ENCODE results near the gene CSRP3. TPM values are rescaled to one million over a fixed set of nuclear protein-coding genes. Genes with fewer than 3 reads are reported as not detected.

CSRP3 gene
- total RNA-seq (2014; rRNA removed; shearing (Covaris generic)): not detected in 2 replicates
- 0.16 TPM in 1 of 2 replicates, not detected in the other for polyA plus RNA-seq (2015; cell fraction: cytosol; rRNA removed)
- polyA plus RNA-seq (2015; cell fraction: nucleus; rRNA removed): not detected in 2 replicates

GRCh38 chr11:19201737-19202605 lies at the start of gene CSRP3:
CSRP3 (minus strand) TSS chr11:19201983; CDS start chr11:19192448, 9,535 bp downstream.
- DNase-seq (ENCODE audit: low read depth): peak; percentile 34

GRCh38 chr11:19251577-19251976 lies 49.8 kb upstream of the CSRP3 start:
- no peak for DNase-seq (ENCODE audit: low read depth)

DNA sequence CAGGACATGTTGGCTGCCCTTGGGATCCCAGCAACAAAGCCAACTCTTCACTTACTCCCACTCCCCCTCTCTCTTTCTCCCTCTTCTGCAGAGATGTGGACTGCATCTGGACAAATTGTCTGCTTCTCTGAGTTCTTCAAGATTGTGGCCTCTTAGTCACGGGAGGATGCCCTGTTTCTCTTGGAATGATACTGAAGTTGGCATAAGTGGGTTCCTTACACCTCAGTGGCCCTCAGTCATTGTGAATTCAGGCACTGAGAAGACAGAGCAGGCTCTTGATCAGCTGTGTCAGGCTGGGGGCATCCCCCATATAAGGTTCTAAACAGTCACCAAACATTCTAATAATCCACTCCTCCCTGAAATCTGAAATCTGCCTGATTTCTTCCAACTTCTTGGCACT lies 45.0 kb upstream of the CSRP3 start:
- DNase-seq (ENCODE audit: low read depth): no peak

GRCh38 chr11:19245351-19245750 lies 43.6 kb upstream of the CSRP3 start:
- DNase-seq (ENCODE audit: low read depth): no peak

GRCh38 chr11:19244621-19245020 lies 42.8 kb upstream of the CSRP3 start:
- DNase-seq (ENCODE audit: low read depth): peak; percentile 60

DNA sequence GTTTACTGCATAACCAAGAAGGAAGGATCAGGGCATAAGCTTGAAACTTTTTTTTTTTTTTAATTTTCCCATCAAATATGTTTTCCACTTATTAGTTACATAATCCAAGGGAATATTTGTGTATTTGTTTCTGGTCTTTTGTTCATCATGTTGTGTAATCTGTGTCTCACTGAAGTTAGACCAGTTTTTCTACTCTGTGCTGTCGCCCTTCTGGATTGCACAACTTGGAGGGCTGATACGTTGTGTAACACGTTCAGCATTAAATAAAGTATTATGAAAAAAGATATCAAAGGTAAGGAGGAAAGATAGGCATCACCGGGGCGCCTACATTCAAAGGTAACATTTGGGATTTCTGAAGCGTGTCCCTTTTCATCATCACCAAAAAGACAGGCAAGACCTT lies 42.3 kb upstream of the CSRP3 start:
- DNase-seq (ENCODE audit: low read depth): no peak

DNA sequence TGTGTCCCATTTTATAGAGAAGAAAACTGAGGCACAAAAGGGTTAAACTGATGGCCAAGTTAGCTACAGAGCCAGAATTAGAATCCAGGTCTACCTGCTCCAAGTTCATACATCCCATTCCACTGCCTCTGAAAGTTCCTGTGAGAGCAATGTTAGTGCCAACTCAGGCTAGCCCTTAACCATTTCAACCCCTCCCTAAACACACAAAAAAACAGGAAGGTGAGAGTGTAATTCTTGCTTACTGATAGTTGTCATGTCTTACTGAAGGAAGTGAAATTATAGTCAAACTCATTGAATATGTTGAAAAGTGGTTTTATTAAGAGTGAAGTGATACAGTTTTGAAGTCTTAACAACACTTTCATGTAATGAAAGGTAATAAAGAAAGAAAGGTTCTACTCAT lies 41.8 kb upstream of the CSRP3 start:
- DNase-seq (ENCODE audit: low read depth): no peak

DNA sequence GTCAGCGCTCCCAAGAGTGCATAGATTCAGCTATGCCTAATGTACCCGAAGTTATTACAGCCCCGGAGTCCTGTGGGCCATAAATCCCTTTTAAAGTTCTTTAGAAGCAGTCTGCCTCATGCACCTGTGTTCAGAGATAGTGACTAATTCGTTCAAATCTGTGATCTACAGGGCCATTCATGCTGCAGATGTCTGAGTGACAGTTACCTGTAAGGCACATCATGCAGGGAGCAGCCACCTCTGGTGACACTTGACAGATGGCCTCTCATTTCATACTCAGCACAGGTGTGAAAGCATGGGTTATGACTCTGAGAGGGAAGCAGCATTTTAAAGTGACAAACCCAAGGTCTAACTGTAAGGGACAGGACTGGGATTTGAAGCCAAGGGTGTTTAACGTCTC lies 41.4 kb upstream of the CSRP3 start:
- no peak for DNase-seq (ENCODE audit: low read depth)

- DNase-seq (ENCODE audit: low read depth): no peak
Measured at GRCh38 chr11:19242179-19242932, 40.6 kb upstream of the CSRP3 start.

DNA sequence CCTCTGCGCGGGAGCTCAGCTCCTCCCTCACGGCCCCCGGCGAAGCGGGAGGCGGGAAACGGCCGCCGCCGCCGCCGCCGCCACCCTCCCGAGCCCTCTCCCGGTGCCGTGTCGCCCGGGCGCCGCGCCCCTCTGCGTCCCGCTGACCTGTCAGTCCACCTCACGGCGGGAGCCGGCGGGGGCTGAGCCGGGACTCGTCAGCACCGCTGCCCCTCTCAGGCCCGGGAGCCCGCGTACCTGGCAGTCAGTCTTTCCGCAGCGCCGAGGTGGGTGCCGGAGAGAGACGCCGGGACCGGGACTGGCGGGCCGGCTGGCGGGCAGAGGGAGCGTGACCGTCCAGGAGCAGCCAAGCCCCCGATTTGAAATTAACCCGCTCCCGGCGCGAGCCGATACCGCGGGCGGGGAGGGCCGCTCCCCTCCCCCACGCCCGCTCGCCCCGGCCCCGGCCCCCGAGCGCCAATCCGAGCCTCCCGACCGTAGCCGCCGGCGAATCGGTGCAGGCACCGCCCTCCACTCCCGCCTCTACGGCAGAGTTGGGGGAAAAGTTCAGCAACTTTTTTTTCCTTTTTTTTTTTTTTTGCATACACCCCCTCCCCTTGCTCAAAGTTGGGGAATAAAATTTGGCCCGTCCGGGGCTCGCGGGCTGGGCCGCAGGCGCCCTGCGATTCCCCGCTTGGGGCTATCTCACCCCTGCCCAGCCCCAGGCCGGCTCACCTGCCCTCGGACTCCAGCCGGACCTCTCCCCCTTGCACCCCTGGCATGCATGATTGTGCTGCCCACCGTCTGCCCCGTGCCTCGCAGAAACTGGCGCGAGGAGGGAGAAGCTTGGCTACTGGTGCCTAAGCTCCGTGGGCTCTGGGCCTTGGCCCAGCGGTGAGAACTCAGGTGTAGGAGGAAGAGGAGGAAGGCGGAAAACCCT lies 39.7 kb upstream of the CSRP3 start:
- no peak for DNase-seq (ENCODE audit: low read depth)

GRCh38 chr11:19240420-19241259 lies 38.9 kb upstream of the CSRP3 start, which contains the start of gene E2F8:
E2F8 (minus strand) TSS chr11:19240945; CDS start chr11:19240121, 824 bp downstream.
- peak; percentile 95 for DNase-seq (ENCODE audit: low read depth)

DNA sequence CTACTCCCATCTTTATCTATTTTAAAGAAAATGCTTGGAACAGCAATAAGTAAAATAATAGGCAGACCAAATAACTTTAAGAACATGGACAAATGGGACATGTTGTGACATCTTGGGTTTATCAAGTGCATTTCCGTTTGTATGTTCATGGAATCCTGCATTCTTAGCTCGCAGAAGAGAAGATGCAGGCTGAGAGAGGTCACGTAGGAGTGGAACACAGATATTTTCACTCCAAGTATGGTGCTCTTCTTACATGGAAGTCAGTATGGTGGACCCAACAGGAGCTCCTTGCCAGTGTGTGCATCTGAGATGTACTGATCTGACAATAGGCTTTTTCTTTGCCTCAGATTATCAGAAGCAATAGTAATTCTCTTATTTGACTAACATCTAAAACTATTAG lies 37.3 kb upstream of the CSRP3 start:
- DNase-seq (ENCODE audit: low read depth): no peak

DNA sequence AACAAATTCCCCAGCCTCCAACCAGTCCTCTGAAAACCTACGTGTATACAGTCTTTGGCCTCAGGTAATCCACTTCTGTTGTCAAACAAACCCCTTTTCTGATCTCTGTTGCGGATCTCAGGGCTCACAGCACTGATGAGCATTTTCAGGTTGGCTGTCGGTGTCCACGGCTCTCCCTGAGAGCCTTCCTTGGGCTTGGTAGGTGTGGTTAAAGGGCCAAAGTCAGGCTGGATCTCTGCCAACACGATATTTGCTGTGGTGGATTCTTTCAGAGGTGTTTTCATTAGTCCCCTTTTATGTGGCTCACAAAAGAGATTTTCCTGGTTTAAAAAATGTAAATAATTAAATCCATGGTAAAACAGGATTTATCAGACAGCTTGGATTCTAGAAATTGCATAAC lies 36.0 kb upstream of the CSRP3 start:
- DNase-seq (ENCODE audit: low read depth): no peak

- no peak for DNase-seq (ENCODE audit: low read depth)
Measured at GRCh38 chr11:19237381-19237780, 35.6 kb upstream of the CSRP3 start.

DNA sequence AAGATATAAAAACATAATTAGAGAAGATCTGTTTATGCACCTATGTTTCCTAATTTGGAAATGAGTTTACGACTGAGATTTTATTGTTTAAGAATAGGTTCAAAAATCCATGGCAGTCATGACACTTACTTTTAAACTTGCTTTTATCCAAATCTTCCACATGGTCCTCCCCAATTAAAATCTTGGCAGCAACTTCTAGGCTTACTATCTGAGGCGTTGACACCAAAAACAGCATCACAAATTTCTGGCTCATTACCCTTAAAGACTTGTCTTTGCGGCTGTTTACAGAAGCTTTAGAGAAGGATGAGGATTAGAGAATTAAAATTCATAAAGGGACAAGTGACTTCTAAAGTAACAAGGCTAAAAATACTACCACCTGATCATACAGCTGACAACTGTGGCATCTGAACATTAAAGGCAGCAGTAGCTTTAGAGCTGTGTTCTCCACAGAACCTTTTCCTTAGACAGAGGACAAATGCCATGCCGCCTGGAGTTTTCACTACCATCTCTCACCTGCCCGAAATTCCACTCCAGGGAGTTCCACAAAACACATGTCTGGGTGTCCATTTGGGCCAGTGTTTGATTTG lies 32.5 kb upstream of the CSRP3 start:
- no peak for DNase-seq (ENCODE audit: low read depth)

- peak; percentile 92 for DNase-seq (ENCODE audit: low read depth)
Measured at GRCh38 chr11:19232910-19233503, 31.2 kb upstream of the CSRP3 start.

DNA sequence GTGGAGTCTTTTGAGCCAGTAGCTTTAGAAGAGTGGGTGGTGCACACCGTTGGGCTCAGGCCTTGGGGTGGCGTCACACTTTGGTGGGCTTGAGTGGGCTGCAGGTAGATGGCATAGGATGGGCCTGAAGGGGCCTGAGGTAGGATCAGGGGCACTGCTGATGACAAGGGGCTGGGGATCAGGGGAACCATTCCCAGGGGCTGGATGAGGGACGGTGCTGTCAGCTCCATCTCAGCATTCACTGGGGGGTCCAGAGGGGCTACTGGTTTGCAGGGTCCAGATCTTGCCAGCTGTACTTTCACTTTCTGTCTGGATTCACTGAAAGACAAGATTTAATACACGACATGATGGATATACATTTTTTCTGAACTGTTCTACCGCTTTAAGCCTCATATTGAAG lies 27.9 kb upstream of the CSRP3 start:
- DNase-seq (ENCODE audit: low read depth): no peak

DNA sequence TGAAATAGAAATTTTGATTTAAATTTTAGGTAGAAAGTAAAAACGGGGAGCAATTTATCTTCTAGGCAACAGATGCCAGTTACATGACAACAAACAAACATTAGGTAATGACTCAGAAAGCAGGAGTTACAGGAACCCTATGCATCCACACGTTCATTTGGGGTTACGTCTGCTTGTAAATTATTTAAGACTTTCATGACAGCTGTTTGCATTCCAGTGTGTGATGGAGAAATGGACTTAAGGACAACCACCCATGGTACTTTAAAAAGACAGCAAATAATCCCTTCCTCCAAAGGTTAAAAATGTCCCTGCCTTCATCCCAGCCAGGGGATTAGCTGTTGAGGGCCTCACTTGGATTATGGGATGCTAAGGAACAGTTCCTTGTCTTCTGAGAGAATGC lies 27.2 kb upstream of the CSRP3 start:
- no peak for DNase-seq (ENCODE audit: low read depth)
